ENCODE data around the gene UPP1.

DNA sequence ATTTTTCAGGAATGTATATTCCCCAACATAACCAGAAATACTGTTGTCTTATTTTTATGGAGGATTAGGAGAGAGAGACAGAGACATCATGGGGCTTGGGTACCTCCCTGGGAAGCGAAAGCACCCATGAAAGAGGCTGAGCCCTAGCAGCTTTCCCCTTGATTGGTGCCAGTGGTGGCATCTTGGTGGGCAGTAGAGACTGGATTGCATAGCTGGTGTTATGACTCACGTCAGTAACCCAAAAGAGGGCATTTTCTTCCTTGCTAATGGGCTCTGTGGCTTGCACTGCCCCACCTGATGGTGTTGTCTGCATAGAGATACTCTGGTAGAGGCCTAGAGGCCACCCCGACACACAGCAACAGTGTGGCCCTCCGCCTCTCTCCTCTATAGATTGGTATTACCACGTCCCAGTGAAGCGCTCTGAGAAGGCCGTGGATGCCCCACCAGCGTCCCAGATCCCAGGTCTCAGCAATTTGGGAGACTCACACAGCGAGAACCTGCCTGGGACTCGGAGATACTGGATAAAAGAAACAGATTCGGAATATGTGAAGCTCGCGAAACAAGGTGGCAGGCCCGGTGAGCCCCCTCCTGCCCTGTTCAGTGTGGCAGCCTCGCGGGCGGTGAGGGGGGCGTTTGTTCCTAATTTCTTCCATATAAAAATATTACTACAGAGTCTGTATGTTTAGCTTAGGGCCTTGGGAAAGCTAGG lies 48.0 kb upstream of the UPP1 start:
- TF ChIP-seq, protein P1, sequence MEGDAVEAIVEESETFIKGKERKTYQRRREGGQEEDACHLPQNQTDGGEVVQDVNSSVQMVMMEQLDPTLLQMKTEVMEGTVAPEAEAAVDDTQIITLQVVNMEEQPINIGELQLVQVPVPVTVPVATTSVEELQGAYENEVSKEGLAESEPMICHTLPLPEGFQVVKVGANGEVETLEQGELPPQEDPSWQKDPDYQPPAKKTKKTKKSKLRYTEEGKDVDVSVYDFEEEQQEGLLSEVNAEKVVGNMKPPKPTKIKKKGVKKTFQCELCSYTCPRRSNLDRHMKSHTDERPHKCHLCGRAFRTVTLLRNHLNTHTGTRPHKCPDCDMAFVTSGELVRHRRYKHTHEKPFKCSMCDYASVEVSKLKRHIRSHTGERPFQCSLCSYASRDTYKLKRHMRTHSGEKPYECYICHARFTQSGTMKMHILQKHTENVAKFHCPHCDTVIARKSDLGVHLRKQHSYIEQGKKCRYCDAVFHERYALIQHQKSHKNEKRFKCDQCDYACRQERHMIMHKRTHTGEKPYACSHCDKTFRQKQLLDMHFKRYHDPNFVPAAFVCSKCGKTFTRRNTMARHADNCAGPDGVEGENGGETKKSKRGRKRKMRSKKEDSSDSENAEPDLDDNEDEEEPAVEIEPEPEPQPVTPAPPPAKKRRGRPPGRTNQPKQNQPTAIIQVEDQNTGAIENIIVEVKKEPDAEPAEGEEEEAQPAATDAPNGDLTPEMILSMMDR (conservative IDR thresholded peaks at IDR 0.05; ENCODE audit: low read depth, low read length): no peak
- TF ChIP-seq EZH2phosphoT487 (IDR thresholded peaks at IDR 0.05; ENCODE audit: borderline replicate concordance, low read length) (no peak), EZH2 (IDR thresholded peaks at IDR 0.05; ENCODE audit: low read length, unreplicated experiment) (no peak)

All from PC-3 (cell line).